AML-193 (cell line): ENCODE measurements around the gene AP4E1.
A peak's percentile ranks its signal among the peaks of the same experiment; 100 is the strongest.
"Not testable (repeated sequence)": the region's sequence is repeated elsewhere in the genome, so short reads cannot be mapped to it uniquely, and the experiment has no call there.

Source experiments
- DNase-seq, 2 experiments: peaks; one replicate each; lab custom pipeline; 2025; lab: John Stamatoyannopoulos, UW

AP4E1 gene

DNA sequence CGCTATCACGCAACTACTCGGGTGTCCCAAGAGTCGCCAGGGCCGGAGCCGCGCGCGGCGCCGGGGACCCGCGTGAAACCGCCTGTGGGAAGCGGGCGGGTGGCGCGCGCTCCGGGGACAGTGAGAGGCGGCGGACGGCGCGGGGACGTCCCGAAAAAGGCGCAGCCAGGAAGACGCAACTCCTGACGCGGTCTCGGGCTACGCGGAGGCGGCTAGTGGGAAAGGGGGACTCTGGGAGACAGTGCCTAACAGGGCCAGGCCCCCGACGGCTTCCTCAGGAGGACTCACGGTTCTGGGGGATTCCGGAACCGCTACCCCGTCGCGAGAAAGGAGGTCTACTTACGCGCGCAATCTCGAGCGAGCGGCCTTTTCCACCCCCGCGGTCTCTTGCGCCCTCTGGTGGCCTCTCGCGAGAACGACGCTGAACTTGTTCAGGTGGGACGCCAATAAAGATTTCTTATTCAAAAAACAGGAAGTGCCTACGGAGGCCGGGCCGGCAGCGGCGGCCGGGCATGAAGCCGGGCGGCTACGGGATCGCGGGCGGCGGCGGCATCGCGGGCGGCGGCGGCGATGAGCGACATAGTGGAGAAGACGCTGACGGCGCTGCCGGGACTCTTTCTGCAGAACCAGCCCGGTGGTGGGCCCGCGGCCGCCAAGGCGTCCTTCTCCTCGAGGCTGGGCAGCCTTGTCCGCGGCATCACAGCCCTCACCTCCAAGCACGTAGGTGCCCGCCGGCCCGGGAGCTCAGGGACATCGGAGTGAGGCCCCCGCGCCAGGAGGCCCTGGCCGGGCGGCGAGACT, at the start of gene AP4E1:
TSS of gene AP4E1 (plus strand) at position 475 of the 801 bp plus-strand sequence. CDS start at position 571, 96 bp downstream.
- peak; percentile 86 to 89 for DNase-seq

DNA sequence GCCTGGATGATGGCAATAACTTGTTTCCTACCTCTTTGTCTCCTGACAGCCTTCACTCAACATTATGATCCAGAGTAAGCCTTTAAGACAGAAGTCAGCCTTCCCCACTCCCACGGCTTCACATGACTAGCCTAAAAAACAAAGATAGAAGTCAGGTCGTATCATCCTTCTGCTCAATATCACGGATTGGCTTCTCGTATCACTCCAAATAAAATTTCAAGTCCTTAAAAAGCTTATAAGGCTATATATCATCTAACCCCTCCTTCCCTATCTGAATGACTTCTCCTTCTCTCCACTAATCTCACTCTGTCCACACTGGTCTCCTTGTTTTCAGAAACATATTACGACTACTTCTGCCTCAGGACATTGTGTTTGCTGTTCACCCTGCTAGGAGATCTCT, 47.7 kb upstream of the AP4E1 start:
- DNase-seq: no peak

DNA sequence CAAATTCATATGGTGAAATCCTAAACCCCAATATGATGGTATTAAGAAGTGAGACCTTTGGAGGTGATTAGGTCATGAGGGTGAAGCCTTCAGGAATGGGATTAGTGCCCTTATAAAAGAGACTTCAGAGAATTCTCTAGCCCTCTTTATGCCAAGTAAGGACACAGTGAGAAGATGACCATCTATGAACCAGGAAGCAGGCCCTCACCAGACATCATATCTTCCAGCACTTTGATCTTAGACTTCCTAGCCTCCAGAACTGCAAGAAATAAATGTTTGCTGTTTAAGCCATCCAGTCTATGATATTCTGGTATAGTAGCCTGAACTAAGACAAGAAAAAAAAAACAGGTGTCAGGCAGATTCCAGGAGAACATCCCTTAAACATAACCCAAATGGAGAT, 45.9 kb upstream of the AP4E1 start:
- DNase-seq: no peak

DNA sequence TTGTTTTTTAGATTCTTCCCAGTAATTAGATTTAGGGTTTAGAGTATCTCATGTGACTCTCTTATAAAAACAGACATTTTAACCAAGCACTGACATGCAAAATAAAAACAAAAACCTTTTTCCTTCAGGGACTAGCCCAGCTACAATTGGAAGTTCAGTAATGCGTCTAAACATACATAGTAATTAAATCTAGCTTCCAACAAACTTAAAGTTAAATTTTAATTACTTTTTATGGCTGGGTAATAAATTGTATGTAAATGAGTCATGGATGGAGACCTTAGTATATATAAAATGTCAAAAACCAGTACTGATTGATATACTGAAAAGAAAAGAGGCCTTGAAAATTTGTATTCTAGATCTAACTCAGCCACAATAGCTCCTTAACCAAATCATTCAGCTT, 43.6 kb upstream of the AP4E1 start:
- DNase-seq: no peak

DNA sequence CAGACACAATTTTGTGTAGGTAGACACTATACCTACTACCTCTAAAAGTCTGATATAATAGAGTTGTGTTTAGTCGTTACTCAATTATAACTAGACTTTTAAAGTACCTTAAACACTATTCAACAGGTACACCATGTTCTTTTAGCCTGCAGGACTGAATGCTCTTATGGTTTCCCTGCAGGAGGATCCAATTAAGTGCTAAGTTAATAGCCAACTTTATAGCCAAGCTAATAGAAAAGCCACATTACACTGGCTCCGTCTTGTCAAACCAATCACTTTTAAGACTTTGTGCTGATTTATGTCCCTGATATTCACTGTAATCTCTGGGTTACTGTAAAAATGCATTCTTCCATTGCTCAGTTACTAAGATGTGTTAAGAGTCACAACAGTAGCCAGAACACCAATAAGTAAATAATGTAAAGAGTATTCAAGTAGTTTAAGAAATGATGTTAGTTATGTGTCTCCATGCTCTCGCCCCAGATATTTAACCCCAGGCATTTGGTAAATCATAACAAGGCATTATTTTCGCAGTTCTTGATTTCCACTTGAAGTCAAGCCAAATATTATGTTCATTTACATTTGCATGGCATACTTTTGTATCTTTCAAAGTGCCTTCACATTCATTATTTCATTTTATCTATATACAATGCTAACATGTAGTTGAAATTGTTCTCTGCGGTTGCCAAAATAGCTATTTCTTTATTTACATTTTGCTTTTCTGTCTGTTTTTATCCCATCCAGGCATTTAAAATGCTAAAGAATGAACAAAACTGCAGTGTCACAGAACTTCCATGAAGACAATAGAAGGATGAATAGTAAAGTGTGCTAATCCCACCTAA, 42.7 kb upstream of the AP4E1 start:
- no peak for DNase-seq

DNA sequence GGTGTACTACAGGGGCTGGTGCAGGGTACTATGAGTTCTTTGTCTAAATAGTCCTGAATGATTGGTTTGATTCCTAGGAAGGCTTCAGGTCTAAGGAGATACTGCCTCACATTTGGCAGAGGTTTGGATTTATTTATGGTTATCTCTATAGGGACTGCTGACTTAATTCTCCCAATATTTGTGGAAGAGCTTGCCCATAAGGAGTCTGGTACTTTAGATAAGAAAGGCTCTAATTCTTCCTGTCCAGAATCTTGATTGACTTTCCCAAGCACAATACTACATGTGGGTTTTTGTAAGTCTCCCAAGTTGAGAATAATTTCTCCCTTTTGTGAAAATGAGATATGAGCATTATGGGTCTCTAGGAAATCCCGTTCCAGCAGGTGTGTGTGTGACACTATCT, 36.7 kb upstream of the AP4E1 start:
- no peak for DNase-seq

DNA sequence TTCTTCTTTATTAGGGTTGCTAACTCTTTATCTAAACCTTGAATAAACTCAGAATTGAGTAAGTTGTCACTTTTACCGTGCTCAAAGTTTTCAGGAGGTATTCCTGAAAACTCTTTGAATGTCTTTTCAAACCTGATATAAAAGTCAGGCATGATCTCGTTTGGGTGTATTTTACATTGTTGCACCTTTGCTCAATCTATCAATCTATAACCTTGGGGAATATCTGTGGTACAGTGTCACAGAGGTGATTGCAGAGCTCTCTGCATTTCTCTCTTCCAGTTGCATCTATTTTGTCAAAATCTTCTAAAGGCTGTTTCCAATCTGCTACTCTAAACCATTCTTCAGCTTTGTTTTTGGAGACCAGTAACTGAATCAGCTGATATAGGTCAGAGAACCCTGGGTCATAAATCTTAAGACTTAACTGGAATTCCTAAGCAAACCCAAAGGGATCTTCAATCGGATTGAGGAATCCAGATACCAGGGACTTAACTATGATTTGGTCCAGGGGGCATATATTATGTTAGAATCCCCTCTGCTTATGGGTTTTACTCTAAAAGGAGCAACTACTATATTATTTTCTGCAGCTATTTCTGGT, 35.6 kb upstream of the AP4E1 start:
- DNase-seq: no peak

DNA sequence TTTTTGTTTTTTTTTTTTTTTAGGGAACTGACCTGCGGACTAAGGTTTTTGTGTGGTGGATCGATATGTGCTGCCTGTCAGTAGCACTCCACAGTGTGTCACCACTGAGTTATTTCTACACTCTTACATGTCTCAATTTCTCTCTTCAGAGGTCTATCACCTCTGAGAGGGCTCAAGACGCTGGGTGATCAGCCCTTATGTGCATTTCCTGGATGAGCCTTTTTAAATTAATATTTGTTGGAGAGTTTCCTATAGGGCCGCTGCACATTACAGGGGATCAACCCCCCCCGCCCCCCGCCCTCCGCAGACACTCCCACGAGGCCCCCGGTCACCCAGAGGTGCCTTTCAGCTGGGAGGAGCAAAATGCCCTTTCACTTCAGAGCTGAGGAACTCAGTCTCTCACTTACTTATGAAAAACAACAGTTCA, 34.5 kb upstream of the AP4E1 start:
- DNase-seq: peak; percentile 58 to 64

DNA sequence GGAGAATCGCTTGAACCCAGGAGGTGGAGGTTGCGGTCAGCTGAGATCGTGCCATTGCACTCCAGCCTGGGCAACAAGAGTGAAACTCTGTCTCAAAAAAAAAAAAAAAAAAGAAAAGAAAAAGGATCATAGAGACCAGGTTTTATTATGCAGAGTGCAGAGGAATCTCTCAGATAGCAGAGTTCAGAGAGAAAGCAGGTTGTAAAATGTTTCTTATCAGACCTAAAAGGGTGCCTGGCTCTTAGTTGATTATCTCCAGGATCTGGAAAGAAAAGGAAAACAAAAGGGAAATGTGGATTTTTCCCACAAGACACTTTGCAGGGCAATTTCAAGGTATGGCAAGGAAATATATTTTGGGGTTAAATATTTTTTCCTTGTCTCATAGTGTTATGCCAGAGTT, 33.2 kb upstream of the AP4E1 start:
- DNase-seq: not testable (repeated sequence)

DNA sequence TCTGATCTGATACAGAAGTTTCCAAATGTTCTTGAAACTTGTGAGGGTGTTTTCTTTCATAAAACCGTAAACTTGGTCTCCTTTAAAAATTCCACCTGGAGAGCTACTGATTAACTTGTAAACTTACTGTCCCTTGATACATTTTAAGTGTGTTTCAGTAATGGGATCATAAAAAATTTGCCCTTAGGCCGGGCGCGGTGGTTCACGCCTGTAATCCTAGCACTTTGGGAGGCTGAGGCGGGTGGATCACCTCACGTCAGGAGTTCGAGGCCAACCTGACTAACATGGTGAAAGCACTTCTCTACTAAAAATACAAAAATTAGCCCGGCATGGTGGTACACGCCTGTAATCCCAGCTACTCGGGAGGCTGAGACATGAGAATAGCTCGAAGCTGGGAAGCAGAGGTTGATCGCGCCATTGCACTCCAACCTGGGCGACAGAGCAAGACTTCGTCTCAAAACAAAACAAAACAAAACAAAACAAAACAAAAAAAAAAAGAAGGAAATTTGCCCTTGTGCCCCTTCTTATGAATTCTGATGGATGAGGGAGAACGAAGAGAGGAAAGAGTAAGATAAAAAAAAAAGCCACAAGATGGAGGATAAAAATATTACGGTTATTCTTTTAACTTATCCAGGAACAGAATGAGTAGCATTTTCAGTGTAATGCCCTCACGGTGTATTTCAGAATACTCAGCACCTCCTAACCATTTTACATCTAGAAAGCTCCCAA, 32.1 kb upstream of the AP4E1 start:
- no peak for DNase-seq

DNA sequence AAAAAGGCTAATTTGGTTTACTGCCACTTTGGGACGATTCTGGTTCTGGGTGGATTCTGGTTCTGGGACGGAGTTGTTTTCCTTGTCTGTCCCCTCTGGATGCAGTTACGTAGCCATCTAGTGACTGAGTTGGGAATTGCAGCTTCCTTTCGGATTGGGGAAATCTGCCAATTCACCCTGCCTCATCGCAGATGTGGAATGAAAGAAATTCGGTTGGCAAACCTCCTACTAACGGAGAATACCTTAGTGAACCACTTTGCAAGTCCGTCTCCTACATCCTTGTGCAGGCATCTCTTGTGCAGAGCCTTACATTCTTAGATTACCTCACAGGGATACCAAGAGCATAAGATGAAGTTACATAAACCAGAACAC, 31.5 kb upstream of the AP4E1 start:
- peak; percentile 67 to 68 for DNase-seq

DNA sequence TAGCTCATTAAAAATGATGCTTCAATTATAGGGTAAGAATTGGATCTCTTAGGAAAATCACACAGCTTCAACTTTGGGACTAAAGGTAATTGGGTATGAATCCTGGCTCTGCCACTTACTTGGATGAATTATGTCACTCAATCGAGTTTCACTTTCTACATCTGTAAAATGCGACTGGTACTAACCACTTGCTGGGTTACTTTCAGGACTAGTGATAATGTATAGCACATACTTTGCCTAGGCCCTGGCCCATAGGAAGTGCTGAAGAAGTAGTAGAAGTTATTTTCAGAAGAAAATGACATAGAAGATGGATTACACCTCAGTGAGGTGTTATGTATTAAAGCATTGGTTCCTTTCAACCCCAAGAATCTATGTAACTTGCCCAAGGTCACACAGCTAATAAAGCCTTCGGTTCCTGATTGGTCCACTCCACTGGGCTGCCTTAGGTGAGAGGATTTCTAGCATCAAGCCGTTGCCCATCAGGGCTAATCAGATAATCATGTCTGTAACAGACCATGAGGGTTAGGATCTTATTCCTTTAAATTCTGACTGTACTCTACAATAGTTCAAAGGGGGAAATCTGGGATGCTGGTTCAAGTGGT, 29.4 kb upstream of the AP4E1 start:
- DNase-seq: no peak

DNA sequence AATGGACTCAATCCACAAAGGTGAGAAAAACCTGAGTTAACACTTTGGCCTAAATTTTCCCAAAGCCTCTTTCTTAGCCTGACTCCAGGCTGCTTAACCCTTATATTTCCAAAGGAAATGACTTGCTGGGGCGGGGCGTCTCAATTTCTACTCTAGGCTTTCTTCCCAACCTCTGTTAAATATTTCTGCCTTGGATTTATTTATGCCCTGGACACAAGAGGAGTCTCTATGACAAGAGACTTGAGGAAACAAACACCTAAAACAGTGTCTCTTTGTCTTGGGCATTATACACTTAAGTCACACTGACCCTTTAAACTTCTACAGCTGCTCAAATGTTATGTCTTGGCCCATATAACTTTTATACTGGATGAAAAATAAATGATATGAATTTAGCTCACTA, 28.3 kb upstream of the AP4E1 start:
- DNase-seq: no peak

DNA sequence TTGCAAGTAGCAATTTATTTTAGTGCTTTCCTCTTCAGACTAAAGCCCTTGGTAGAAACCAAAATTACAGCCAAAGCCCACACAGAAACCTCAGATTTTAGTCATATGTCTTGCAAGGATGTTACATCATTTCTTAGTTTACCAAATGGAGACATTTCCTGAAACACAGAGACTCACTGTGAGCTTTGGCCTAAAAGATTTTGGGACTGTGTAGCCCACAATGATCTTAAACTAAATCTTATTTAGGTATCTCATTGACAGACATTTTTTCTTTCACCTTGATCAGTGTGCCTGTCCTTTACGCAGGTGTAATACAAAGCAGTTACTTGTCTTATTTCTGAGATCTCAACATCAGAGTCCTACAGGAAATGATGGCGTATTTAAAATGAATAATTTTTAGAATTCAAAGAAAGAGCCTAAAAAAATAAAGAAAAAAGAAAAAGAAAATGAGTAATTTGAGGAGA, 27.8 kb upstream of the AP4E1 start:
- DNase-seq: peak; percentile 69 to 70

DNA sequence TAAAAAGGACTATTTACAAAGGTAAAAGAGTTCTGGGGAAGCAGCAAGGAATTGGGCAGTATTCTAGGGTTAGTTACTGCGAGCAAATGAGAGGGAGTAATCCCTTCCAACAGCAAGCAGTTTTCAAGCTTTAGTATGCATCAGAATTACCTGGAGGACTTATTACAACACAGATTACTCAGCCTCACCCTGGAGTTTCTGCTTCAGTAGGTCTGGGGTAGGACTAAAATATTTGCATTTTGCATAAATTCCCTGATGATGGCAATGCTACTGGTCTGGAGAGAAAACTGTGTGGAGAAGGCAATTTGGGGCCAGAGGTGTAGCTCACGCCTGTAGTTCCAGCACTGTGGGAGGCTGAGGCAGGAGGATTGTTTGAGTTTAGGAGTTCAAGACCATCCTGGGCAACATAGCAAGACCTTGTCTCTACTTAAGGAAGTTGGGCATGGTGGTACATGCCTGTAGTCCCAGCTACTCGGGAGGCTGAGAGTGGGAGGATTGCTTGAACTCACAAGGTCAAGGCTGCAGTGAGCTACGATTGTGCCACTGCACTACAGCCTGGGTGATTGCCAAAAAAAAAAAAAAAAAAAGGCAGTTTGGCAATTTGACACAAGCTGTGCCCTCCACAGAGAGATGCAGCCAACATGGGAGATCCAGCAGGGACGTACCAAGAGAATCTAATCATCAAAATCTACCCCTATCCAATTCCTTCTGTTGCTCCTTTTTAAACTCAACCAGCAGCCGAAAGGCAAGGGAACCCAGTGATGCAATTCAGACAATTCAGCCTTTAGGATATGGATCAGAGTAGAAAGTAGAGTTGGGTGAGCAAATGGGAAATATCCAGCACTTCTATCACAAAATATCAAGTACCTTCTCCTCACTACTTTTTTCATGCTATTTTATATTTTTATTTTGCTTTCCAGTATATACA, 27.1 kb upstream of the AP4E1 start:
- DNase-seq: peak; percentile 8 to 19

DNA sequence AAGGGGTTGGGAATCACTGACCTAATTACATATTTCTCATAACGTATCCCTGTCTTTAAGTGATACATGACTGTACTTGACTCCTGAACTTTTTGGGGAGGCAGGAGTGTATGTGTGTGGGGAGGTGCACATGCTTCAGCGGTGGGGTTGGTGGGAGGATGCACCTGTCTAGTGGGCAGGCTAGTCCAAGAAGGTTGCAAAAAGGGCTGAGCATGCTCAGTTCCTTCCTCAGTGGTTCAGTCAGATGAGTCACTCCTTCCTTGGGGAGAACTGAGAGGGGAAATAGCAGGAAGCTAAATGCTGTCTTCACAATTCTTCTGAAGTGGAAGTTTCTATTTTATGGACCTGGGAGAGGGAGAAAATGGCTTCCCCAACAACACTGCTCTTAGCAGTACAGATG, 24.6 kb upstream of the AP4E1 start:
- peak; percentile 63 to 78 for DNase-seq

DNA sequence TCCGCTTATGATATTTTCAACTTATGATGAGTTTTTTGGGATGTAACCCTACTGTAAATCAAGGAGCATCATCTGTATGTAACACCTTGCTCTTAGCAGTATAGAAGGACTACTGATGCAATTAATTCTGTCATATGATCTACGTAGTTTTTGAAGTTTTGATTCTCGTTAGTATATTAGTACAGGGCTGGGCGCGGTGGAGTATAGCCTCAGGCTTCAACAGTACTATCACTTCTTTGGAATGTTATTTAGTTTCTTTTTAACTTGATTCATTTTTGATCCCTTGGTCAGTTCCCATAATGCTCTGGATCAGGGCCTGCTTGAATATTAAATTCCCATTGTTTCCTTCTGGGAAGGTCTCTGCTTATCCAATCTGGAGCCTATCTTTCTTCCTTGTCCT, 23.9 kb upstream of the AP4E1 start:
- DNase-seq: no peak

DNA sequence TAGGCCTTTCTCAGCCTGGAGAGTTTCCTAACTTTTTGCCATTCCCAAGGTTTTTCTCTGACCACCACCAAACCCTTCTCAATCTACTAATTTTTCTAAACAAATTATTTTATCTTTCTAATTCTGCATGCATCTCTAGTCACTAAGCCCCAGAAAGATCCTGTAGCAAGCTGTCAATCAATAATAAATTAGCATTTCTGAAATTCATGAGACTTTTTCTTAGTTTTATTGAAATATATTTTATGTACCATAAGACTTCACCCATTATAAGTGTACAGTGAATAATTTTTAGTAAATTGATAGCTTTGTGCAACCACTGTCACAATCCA, 22.4 kb upstream of the AP4E1 start:
- DNase-seq: no peak

DNA sequence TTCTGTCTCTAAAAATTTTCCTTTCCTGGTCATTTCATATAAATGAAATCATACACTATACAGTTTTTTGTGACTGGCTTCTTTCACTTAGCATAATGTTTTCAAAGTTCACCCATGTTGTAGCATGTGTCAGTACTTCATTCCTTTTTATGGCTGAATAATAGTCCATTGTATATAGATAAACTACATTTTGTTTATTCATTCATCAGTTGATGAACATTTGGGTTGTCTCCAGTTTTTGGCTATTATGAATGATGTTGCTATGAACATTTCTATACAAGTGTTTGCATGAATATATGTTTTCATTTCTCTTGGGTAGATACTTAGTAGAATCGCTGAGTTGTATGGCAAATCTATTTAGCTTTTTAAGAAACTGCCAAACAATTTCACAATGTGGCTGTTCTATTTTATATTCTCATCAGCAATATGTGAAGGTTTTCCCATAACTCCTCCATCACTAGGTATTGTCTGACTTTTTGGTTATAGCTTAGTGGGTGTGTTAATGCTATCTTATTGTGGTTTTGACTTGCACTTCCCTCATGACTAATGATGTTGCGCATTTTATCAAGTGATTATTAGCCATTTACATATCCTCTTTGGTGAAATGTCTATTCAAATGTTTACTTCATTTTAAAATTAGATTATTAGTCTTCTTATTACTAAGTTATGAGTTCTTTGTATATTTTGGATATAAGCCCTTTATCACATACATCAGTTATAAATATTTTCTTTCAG, 21.7 kb upstream of the AP4E1 start:
- no peak for DNase-seq

DNA sequence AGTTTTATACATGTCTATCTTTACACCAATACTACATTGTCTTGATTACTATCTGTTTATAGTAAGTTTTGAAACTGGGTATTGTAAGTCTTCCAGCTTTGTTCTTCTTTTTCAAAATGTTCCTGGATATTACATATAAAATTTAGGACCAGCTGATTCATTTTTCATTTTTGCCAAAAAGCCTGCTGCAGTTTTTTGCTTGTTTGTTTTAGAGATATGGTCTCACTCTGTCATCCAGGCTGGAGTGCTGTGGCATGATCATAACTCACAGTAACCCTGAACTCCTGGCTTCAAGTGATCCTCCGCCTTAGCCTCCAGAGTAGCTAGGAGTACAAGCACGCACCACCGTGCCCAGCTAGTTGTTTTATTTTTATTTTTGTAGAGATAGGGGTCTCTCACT, 20.4 kb upstream of the AP4E1 start:
- no peak for DNase-seq
